K562 (cell line): ENCODE data around the gene COL4A2. TPM values are rescaled to one million over a fixed set of nuclear protein-coding genes. Genes with fewer than 3 reads are reported as not detected.

Source experiments
- ATAC-seq: fragments of 200-7000 bp; cut with Tn5 transposase; 3 replicates; pipeline ENCODE4 v1.9.1; 2020; ENCODE audit warnings: moderate library complexity
- BruUV-seq: library from RNA; stranded (reverse); fragments of 400-500 nt; replicated peaks from 2 replicates; lab custom pipeline; 2021; lab: Mats Ljungman, UMichigan
- CTCF ChIA-PET: fragments of 300-600 bp; formaldehyde crosslinking; extraction: SDS; loops from one replicate; lab custom pipeline; 2021; ENCODE audit warnings: low intra/inter-chr PET ratio; lab: Yijun Ruan, JAX
- POLR2A ChIA-PET: fragments of 300-600, 350-650 bp; sonication (Branson Sonifier 250); formaldehyde crosslinking; extraction: SDS; loops from one replicate; lab custom pipeline; 2021; ENCODE audit warnings: antibody characterized with exemption, inconsistent platforms; lab: Yijun Ruan, JAX
- DNase-seq, 4 experiments: peaks; one replicate each; pipeline versions ENCODE4 v3.0.0 to v3.0.0-alpha.2; 2011 to 2018; ENCODE audit warnings: low spot score in 3 of 4, mixed read lengths in 3 of 4; ENCODE audit errors: extremely low read depth in 1 of 4
- FAIRE-seq: peaks from 2 replicates; lab custom pipeline; 2011; peaks lifted over from hg19 to GRCh38; lab: Jason Lieb, UNC
- H2AFZ ChIP-seq: 2 replicates; pipeline ENCODE4 v1.6.0; 2011; ENCODE audit warnings: low read depth, low read length, control low read depth, inconsistent platforms
- H3K27ac ChIP-seq: fragments of 200-600 bp; 3 replicates; pipeline ENCODE4 v1.8.0; 2011; ENCODE audit warnings: low read depth, mild to moderate bottlenecking, control low read depth, inconsistent platforms, low read length, moderate library complexity, mixed read lengths; ENCODE audit errors: extremely low read depth
- H3K27me3 ChIP-seq, 2 experiments: fragments of 300-600 bp in 1 of 2; 2 replicates in 1 of 2; 3 replicates in 1 of 2; pipeline versions ENCODE4 v1.6.0 to v1.8.0; 2011; ENCODE audit warnings: inconsistent platforms in 2 of 2, low read length in 2 of 2, mild to moderate bottlenecking in 1 of 2, mixed read lengths in 1 of 2, moderate library complexity in 1 of 2; ENCODE audit not compliant: control insufficient read depth in 2 of 2, insufficient read depth in 2 of 2
- H3K36me3 ChIP-seq: fragments of 300-600 bp; 3 replicates; pipeline ENCODE4 v1.8.0; 2011; ENCODE audit warnings: mild to moderate bottlenecking, low read length, inconsistent platforms; ENCODE audit not compliant: control insufficient read depth, insufficient read depth
- H3K4me1 ChIP-seq, 2 experiments: fragments of 200-600 bp in 1 of 2; replicated peaks in 1 of 2; 2 replicates in 1 of 2; 3 replicates in 1 of 2; pipeline versions ENCODE4 v1.5.1 to v1.8.0; 2011; ENCODE audit warnings: inconsistent platforms in 2 of 2, low read length in 2 of 2, mild to moderate bottlenecking in 1 of 2, mixed read lengths in 1 of 2, moderate library complexity in 1 of 2; ENCODE audit not compliant: control insufficient read depth in 2 of 2, insufficient read depth in 2 of 2
- H3K4me2 ChIP-seq: 2 replicates; pipeline ENCODE4 v1.6.1; 2011; ENCODE audit warnings: low read length, control low read depth, inconsistent platforms, mixed read lengths; ENCODE audit not compliant: insufficient read depth
- H3K4me3 ChIP-seq: fragments of 200-600 bp; sonication (generic), shearing (Covaris generic); 2 replicates; pipeline ENCODE4 v1.5.1; 2016; ENCODE audit warnings: control low read depth, inconsistent platforms
- H3K79me2 ChIP-seq: fragments of 200-600 bp; 3 replicates; pipeline ENCODE4 v1.8.0; 2011; ENCODE audit warnings: low read length, inconsistent platforms; ENCODE audit not compliant: control insufficient read depth, insufficient read depth
- H3K9ac ChIP-seq, 2 experiments: 2 replicates each; pipeline versions ENCODE4 v1.6.0 to v1.6.1; 2011; ENCODE audit warnings: low read depth in 2 of 2, low read length in 2 of 2, control low read depth in 1 of 2, inconsistent platforms in 1 of 2, mild to moderate bottlenecking in 1 of 2, mixed read lengths in 1 of 2; ENCODE audit not compliant: insufficient read depth in 1 of 2
- H3K9me1 ChIP-seq: one replicate; pipeline ENCODE4 v1.6.0; 2011; ENCODE audit warnings: inconsistent platforms, mild to moderate bottlenecking, low read length, moderate library complexity; ENCODE audit not compliant: control insufficient read depth, insufficient read depth
- H3K9me3 ChIP-seq: replicated peaks from 2 replicates; pipeline ENCODE4 v1.5.1; 2011; ENCODE audit warnings: low read depth, low read length, inconsistent platforms; ENCODE audit not compliant: control insufficient read depth, insufficient read depth
- H4K20me1 ChIP-seq: replicated peaks from 2 replicates; pipeline ENCODE4 v1.6.1; 2011; ENCODE audit warnings: low read length, inconsistent platforms, mixed read lengths; ENCODE audit not compliant: control insufficient read depth, insufficient read depth
- CBX8 ChIP-seq: fragments of 200-600 bp; sonication (generic); IDR thresholded peaks from 2 replicates; pipeline ENCODE4 v1.6.1; 2012; ENCODE audit warnings: borderline replicate concordance, mixed run types, low read depth, mild to moderate bottlenecking, moderate library complexity, mixed read lengths, low read length, control low read depth, inconsistent platforms; ENCODE audit not compliant: poor library complexity, severe bottlenecking; ENCODE audit errors: extremely low read depth
- KLF13 ChIP-seq: fragments of 450-650 bp; IDR thresholded peaks from 2 replicates; pipeline ENCODE4 v1.6.1; 2016; ENCODE audit warnings: missing genetic modification characterization, low read depth, mild to moderate bottlenecking, missing compliant biosample characterization, moderate library complexity, borderline replicate concordance
- PPARD ChIP-seq: fragments of 250-450 bp; sonication (Bioruptor Pico); IDR thresholded peaks from 2 replicates; pipeline ENCODE4 v1.8.0; 2022; ENCODE audit warnings: inconsistent platforms, mild to moderate bottlenecking, moderate library complexity
- SP1 ChIP-seq: sonication (generic); formaldehyde crosslinking; IDR thresholded peaks from 2 replicates; pipeline ENCODE4 v1.8.1; 2022; ENCODE audit warnings: mild to moderate bottlenecking, missing genetic modification reagents
- TOE1 ChIP-seq, 2 experiments: fragments of 450-650 bp in 1 of 2; sonication (generic) in 1 of 2; formaldehyde crosslinking in 1 of 2; IDR thresholded peaks; 2 replicates each; pipeline versions ENCODE4 v1.7.1 to v1.8.0; 2016 to 2022; ENCODE audit warnings: borderline replicate concordance in 2 of 2, mild to moderate bottlenecking in 2 of 2, antibody characterized with exemption in 1 of 2, inconsistent platforms in 1 of 2, low read depth in 1 of 2, missing genetic modification reagents in 1 of 2, moderate library complexity in 1 of 2
- ZNF232 ChIP-seq: sonication (generic); formaldehyde crosslinking; IDR thresholded peaks from 2 replicates; pipeline ENCODE4 v1.8.0; 2022; ENCODE audit warnings: mild to moderate bottlenecking, missing genetic modification reagents
- WGBS: fragments of 100-300 bp; shearing (Covaris generic); methylation state at CpG from one replicate; pipeline ENCODE4 v1.1.6; 2016; ENCODE audit warnings: low coverage, mixed read lengths; ENCODE audit not compliant: insufficient coverage; ENCODE audit errors: missing lambda C conversion rate; 5-methylcytosine and 5-hydroxymethylcytosine counted together
- in situ Hi-C: fragments of 300-500 bp; cut with MboI; formaldehyde crosslinking; loops from 4 replicates; pipeline ENCODE4 v1.15.0; 2018; ENCODE audit warnings: inconsistent platforms, mixed read lengths
- intact Hi-C: fragments of 100-400 bp; cut with micrococcal nuclease; formaldehyde crosslinking; loops from 2 replicates; pipeline ENCODE4 v1.14.2; 2022
- polyA plus RNA-seq, 8 experiments: library from polyadenylated mRNA; depleted of rRNA in 4 of 8; stranded (reverse) in 5 of 8; unstranded in 3 of 8; fragments of >200 nt; fragmentation: Nextera tagmentation in 2 of 8; fragmentation: Illumina TruSeq in 1 of 8; extraction: Ambion mirVana in 2 of 8; extraction: Trizol in 1 of 8; gene quantifications; 2 replicates each; pipeline versions ENCODE4 v1.2.1 to v1.2.3, GENCODE V29; 2011 to 2014; ENCODE audit warnings: inconsistent platforms in 1 of 8, missing spikeins in 1 of 8
- total RNA-seq, 7 experiments: library from RNA; depleted of rRNA in 6 of 7; stranded (reverse); fragments of >200 nt in 6 of 7; fragmentation: Illumina TruSeq in 2 of 7; extraction: Trizol in 2 of 7; gene quantifications; 2 replicates each; pipeline versions ENCODE4 v1.2.1 to v1.2.3, GENCODE V29; 2011 to 2021; ENCODE audit warnings: low replicate concordance in 1 of 7

COL4A2 gene
- total and polyA plus RNA-seq, 9 of the 15 experiments (the other 6 are each of a cell fraction or from before 2014, with no cell fraction given), result 0.13 to 15.2 (median 8.1) TPM

GRCh38 chr13:110456550-110456949 is 149.5 kb downstream of the COL4A2 start:
- H3K4me3 ChIP-seq, result no peak overlapping the region
- in situ Hi-C loops, result no loop called here
- H3K27me3 ChIP-seq, result no peaks in the 10 kb centered on the region; a peak in 1 of 5 replicates
- no peak for ATAC-seq
- no peak for FAIRE-seq
- intact Hi-C loops, result loop anchor here (1.0 to 10.0 kb wide), 7 partner anchors 54 to 458 kb away; partner anchors contain the start of genes ANKRD10, ING1 and RAB20
- 56% methylated on average over 7 of the region's 18 CpGs for WGBS
- POLR2A ChIA-PET, result no interaction called here
- H3K9me1 ChIP-seq, result no peaks in the 10 kb centered on the region
- H3K27ac ChIP-seq, result no peak overlapping the region
- no peaks in the 10 kb centered on the region for H3K79me2 ChIP-seq
- H3K9me3 ChIP-seq, result no peaks in the 10 kb centered on the region
- no peaks in the 10 kb centered on the region for H3K36me3 ChIP-seq
- TF ChIP-seq SP1 (CRISPR knock-in tag) (no peak), KLF13 (tag) (no peak)
- BruUV-seq, result no TSS peak
- no peak overlapping the region for H3K4me2 ChIP-seq
- H2AFZ ChIP-seq, result no peak overlapping the region; the same call in 1 of the 2 replicates
- H3K9ac ChIP-seq, result no peak overlapping the region
- CTCF ChIA-PET, result interaction anchor here (0.9 kb wide), 1 partner anchor 362 kb away, joined by 4 read pairs; no protein-coding TSS in a partner anchor
- peaks cover 6 to 17% of the 10 kb centered on the region in 2 experiments; a peak in 4 of 5 replicates for H3K4me1 ChIP-seq
- H4K20me1 ChIP-seq, result no peaks in the 10 kb centered on the region
- no peak for DNase-seq

DNA sequence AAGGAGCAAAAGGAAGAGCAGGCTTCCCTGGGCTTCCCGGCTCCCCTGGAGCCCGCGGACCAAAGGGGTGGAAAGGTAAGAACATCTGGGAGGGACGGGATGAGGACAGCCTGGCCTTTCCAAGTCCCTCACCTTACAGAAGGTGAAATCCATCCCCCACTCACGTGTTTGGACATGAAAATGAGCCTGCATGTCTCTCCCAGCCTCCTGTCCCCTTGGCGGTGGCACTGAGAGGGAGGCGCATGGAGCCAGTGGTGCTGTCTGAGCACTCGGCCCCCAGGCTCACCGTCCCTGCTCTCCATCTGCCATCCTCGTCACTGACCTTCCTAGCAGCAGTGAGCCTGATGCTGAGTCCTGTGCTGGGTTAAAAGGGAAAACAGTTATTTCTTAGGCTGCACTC is 150.3 kb downstream of the COL4A2 start:
- BruUV-seq, result no TSS peak
- no peak overlapping the region for H3K27ac ChIP-seq
- peak overlapping the region in 1 of 2 experiments; percentile 24; a peak in 1 of 4 replicates for H3K9ac ChIP-seq
- H3K36me3 ChIP-seq, result no peaks in the 10 kb centered on the region
- no peaks in the 10 kb centered on the region for H3K9me3 ChIP-seq
- CTCF ChIA-PET, result no interaction called here
- in situ Hi-C loops, result no loop called here
- FAIRE-seq (no peak), DNase-seq (no peak), ATAC-seq (no peak)
- WGBS, result no CpG with 5 or more reads among the region's 10 CpGs
- H3K79me2 ChIP-seq, result no peaks in the 10 kb centered on the region
- H2AFZ ChIP-seq, result no peak overlapping the region
- POLR2A ChIA-PET, result no interaction called here
- H4K20me1 ChIP-seq, result no peaks in the 10 kb centered on the region
- intact Hi-C loops, result loop anchor here (2.0 to 10.0 kb wide), 5 partner anchors 53 to 457 kb away; partner anchors contain the start of genes ANKRD10, ING1 and RAB20
- no peak overlapping the region for H3K4me3 ChIP-seq
- H3K4me2 ChIP-seq, result no peak overlapping the region
- H3K9me1 ChIP-seq, result no peaks in the 10 kb centered on the region
- H3K4me1 ChIP-seq, result peaks cover 6 to 21% of the 10 kb centered on the region in 2 experiments; a peak in 4 of 5 replicates
- H3K27me3 ChIP-seq, result no peaks in the 10 kb centered on the region
- TF ChIP-seq CBX8 (no peak), PPARD (CRISPR knock-in tag) (no peak), ZNF232 (CRISPR knock-in tag) (no peak), TOE1 (IDR thresholded peaks at IDR 0.05; ENCODE audit: borderline replicate concordance) (no peak), TOE1 (CRISPR knock-in tag; IDR thresholded peaks at IDR 0.05; ENCODE audit: borderline replicate concordance, low read depth) (no peak)
